ENCODE measurements around the gene CMSS1.

GRCh38 chr3:100046986-100047385, 229.3 kb downstream of the CMSS1 start:
- no peak for TF ChIP-seq POLR2A (IDR thresholded peaks at IDR 0.05)
- TF ChIP-seq, protein P1, sequence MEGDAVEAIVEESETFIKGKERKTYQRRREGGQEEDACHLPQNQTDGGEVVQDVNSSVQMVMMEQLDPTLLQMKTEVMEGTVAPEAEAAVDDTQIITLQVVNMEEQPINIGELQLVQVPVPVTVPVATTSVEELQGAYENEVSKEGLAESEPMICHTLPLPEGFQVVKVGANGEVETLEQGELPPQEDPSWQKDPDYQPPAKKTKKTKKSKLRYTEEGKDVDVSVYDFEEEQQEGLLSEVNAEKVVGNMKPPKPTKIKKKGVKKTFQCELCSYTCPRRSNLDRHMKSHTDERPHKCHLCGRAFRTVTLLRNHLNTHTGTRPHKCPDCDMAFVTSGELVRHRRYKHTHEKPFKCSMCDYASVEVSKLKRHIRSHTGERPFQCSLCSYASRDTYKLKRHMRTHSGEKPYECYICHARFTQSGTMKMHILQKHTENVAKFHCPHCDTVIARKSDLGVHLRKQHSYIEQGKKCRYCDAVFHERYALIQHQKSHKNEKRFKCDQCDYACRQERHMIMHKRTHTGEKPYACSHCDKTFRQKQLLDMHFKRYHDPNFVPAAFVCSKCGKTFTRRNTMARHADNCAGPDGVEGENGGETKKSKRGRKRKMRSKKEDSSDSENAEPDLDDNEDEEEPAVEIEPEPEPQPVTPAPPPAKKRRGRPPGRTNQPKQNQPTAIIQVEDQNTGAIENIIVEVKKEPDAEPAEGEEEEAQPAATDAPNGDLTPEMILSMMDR (IDR thresholded peaks at IDR 0.05), result no peak
